PC-3 (cell line): ENCODE results near the gene CSNK1D. TPM values are rescaled to one million over a fixed set of nuclear protein-coding genes. Genes with fewer than 3 reads are reported as not detected.

ENCODE experiments used
- ATAC-seq: fragments of 200-7000 bp; cut with Tn5 transposase; 2 replicates; pipeline ENCODE4 v1.9.1; 2020; ENCODE audit warnings: mild to moderate bottlenecking, moderate library complexity
- BruUV-seq: library from RNA; stranded (reverse); fragments of 400-500 nt; replicated peaks from 2 replicates; lab custom pipeline; 2021; lab: Mats Ljungman, UMichigan
- CTCF ChIA-PET: fragments of 300-600 bp; sonication (Branson Sonifier 250); formaldehyde crosslinking; loops from one replicate; lab custom pipeline; 2022; ENCODE audit warnings: antibody characterized with exemption; lab: Charles Lee
- POLR2A ChIA-PET: fragments of 300-600 bp; sonication (Branson Sonifier 250); formaldehyde crosslinking; loops from one replicate; lab custom pipeline; 2022; ENCODE audit warnings: antibody characterized with exemption; ENCODE audit not compliant: unreplicated experiment; lab: Charles Lee
- DNase-seq: peaks from one replicate; pipeline ENCODE4 v3.0.0-alpha.2; 2015
- H2AFZ ChIP-seq: fragments of 300-600 bp; sonication (generic); 2 replicates; pipeline ENCODE4 v1.6.0; 2016; ENCODE audit warnings: antibody characterized with exemption, low read length
- H3F3A ChIP-seq: fragments of 300-600 bp; sonication (generic); one replicate; pipeline ENCODE4 v1.6.0; 2017; ENCODE audit warnings: antibody characterized with exemption, low read length, control low read depth, mild to moderate bottlenecking; ENCODE audit not compliant: unreplicated experiment
- H3K27ac ChIP-seq: fragments of 300-600 bp; sonication (generic); 2 replicates; pipeline ENCODE4 v1.5.1; 2016; ENCODE audit warnings: mild to moderate bottlenecking, low read length
- H3K27me3 ChIP-seq: fragments of 300-600 bp; sonication (generic); 2 replicates; pipeline ENCODE4 v1.6.1; 2016; ENCODE audit warnings: low read length, mixed read lengths
- H3K36me3 ChIP-seq: fragments of 300-600 bp; sonication (generic); 2 replicates; pipeline ENCODE4 v1.6.1; 2016; ENCODE audit warnings: low read depth, mixed run types, low read length, mixed read lengths
- H3K4me1 ChIP-seq: fragments of 300-600 bp; sonication (generic); 2 replicates; pipeline ENCODE4 v1.5.1; 2016; ENCODE audit warnings: low read length; ENCODE audit not compliant: insufficient read depth
- H3K4me2 ChIP-seq: fragments of 300-600 bp; sonication (generic); 2 replicates; pipeline ENCODE4 v1.6.0; 2016; ENCODE audit warnings: low read length
- H3K4me3 ChIP-seq: fragments of 300-600 bp; sonication (generic); 2 replicates; pipeline ENCODE4 v1.5.1; 2016; ENCODE audit warnings: mild to moderate bottlenecking, low read length, mixed read lengths
- H3K79me2 ChIP-seq: fragments of 300-600 bp; sonication (generic); 2 replicates; pipeline ENCODE4 v1.6.1; 2017; ENCODE audit warnings: low read length, mixed read lengths
- H3K9ac ChIP-seq: fragments of 300-600 bp; sonication (generic); 2 replicates; pipeline ENCODE4 v1.6.0; 2016; ENCODE audit warnings: mild to moderate bottlenecking, low read length
- H3K9me2 ChIP-seq: fragments of 300-600 bp; sonication (generic); replicated peaks from 2 replicates; pipeline ENCODE4 v1.6.1; 2016; ENCODE audit warnings: mixed run types, low read length, mixed read lengths
- H3K9me3 ChIP-seq: fragments of 300-600 bp; sonication (generic); 2 replicates; pipeline ENCODE4 v1.6.1; 2016; ENCODE audit warnings: low read length, mixed read lengths
- H4K20me1 ChIP-seq: fragments of 300-600 bp; sonication (generic); 2 replicates; pipeline ENCODE4 v1.6.1; 2016; ENCODE audit warnings: low read length, mixed read lengths
- CTCF ChIP-seq: fragments of 300-600 bp; sonication (generic); conservative IDR thresholded peaks from 2 replicates; pipeline ENCODE4 v1.5.1; 2017; ENCODE audit warnings: antibody characterized with exemption, low read depth, mild to moderate bottlenecking, low read length
- EZH2 ChIP-seq: fragments of 300-600 bp; sonication (generic); IDR thresholded peaks from one replicate; pipeline ENCODE4 v1.6.1; 2017; ENCODE audit warnings: antibody characterized with exemption, mild to moderate bottlenecking, low read length; ENCODE audit not compliant: unreplicated experiment
- EZH2phosphoT487 ChIP-seq: fragments of 300-600 bp; sonication (generic); IDR thresholded peaks from 2 replicates; pipeline ENCODE4 v1.6.1; 2018; ENCODE audit warnings: mild to moderate bottlenecking, antibody characterized with exemption, low read length, borderline replicate concordance
- intact Hi-C: fragments of 100-400 bp; cut with micrococcal nuclease; formaldehyde crosslinking; loops from 2 replicates; pipeline ENCODE4 v1.9.0; 2023
- total RNA-seq: library from RNA; depleted of rRNA; stranded (reverse); fragments of >200 nt; gene quantifications from 2 replicates; pipeline ENCODE4 v1.2.3, GENCODE V29; 2014

The CSNK1D gene
- total RNA-seq, 1 experiment from 2014 or later, result 58.6 TPM

- Histone ChIP-seq H3K9ac (no peak overlapping the region), H2AFZ (no peak overlapping the region), H3K4me1 (peaks cover 30% of the 10 kb centered on the region), H3K4me3 (no peak overlapping the region), H3K36me3 (no peaks in the 10 kb centered on the region), H3K9me2 (no peaks in the 10 kb centered on the region), H3K79me2 (peaks cover 13% of the 10 kb centered on the region; the same call in 1 of the 2 replicates), H3K9me3 (no peaks in the 10 kb centered on the region), H3K27me3 (no peaks in the 10 kb centered on the region), H3K4me2 (no peak overlapping the region), H3K27ac (no peak overlapping the region), H3F3A (peaks cover 5% of the 10 kb centered on the region), H4K20me1 (no peaks in the 10 kb centered on the region)
- ChIA-PET POLR2A (interaction anchor here (0.6 kb wide), 3 partner anchors 96 to 172 kb away, joined by 3 to 5 read pairs (median 4); no protein-coding TSS in a partner anchor), CTCF (no interaction called here)
- TF ChIP-seq EZH2, result no peak
- TF ChIP-seq EZH2phosphoT487, result no peak
- TF ChIP-seq CTCF, result no peak
- intact Hi-C loops, result no loop called here
- ATAC-seq (no peak), DNase-seq (no peak)
- BruUV-seq, result no TSS peak
Measured at GRCh38 chr17:82202981-82203380, 70.5 kb downstream of the CSNK1D start.

GRCh38 chr17:82201498-82201910 lies 72.0 kb downstream of the CSNK1D start:
- ChIA-PET CTCF (no interaction called here), POLR2A (no interaction called here)
- H3K9ac ChIP-seq, result no peak overlapping the region
- intact Hi-C loops, result no loop called here
- peaks cover 13% of the 10 kb centered on the region; the same call in 1 of the 2 replicates for H3K79me2 ChIP-seq
- no peak for TF ChIP-seq EZH2
- TF ChIP-seq CTCF, result no peak
- no peak for TF ChIP-seq EZH2phosphoT487
- no peaks in the 10 kb centered on the region for H3K9me3 ChIP-seq
- H2AFZ ChIP-seq, result no peak overlapping the region
- H3F3A ChIP-seq, result peaks cover 5% of the 10 kb centered on the region
- H3K4me3 ChIP-seq, result no peak overlapping the region
- H3K27me3 ChIP-seq, result no peaks in the 10 kb centered on the region
- no TSS peak for BruUV-seq
- H3K4me2 ChIP-seq, result no peak overlapping the region
- no peaks in the 10 kb centered on the region for H4K20me1 ChIP-seq
- no peaks in the 10 kb centered on the region for H3K9me2 ChIP-seq
- no peak overlapping the region for H3K27ac ChIP-seq
- no peaks in the 10 kb centered on the region for H3K36me3 ChIP-seq
- DNase-seq, result no peak
- no peak for ATAC-seq
- peaks cover 23% of the 10 kb centered on the region for H3K4me1 ChIP-seq

- ChIA-PET CTCF (interaction anchor here (0.7 kb wide), 1 partner anchor 31 kb away, joined by 3 read pairs; no protein-coding TSS in a partner anchor), POLR2A (no interaction called here)
- Histone ChIP-seq H3K36me3 (no peaks in the 10 kb centered on the region), H3K4me2 (no peak overlapping the region), H3K27me3 (no peaks in the 10 kb centered on the region), H2AFZ (no peak overlapping the region), H3K4me3 (no peak overlapping the region), H3K79me2 (peaks cover 13% of the 10 kb centered on the region; the same call in 1 of the 2 replicates), H3K9ac (no peak overlapping the region), H3K9me2 (no peaks in the 10 kb centered on the region), H3K9me3 (no peaks in the 10 kb centered on the region), H4K20me1 (no peaks in the 10 kb centered on the region), H3K4me1 (peaks cover 17% of the 10 kb centered on the region), H3K27ac (no peak overlapping the region), H3F3A (peaks cover 5% of the 10 kb centered on the region)
- DNase-seq, result no peak
- no peak for TF ChIP-seq CTCF
- TF ChIP-seq EZH2phosphoT487, result no peak
- TF ChIP-seq EZH2, result no peak
- no peak for ATAC-seq
- no TSS peak for BruUV-seq
- intact Hi-C loops, result no loop called here
Measured at GRCh38 chr17:82200743-82201497, 72.6 kb downstream of the CSNK1D start.
